HG02678 (cell line): Measurements from ENCODE around the gene NOTCH3.

Experiments used
- ATAC-seq: cut with Tn5 transposase; IDR thresholded peaks from one replicate; pipeline ENCODE4 v1.9.1; 2021; ENCODE audit warnings: mild to moderate bottlenecking, moderate library complexity; ENCODE audit not compliant: unreplicated experiment

NOTCH3 gene

GRCh38 chr19:15237759-15238638 lies 37.2 kb upstream of the NOTCH3 start:
- ATAC-seq: no peak

GRCh38 chr19:15236886-15237285 lies 36.1 kb upstream of the NOTCH3 start:
- no peak for ATAC-seq

DNA sequence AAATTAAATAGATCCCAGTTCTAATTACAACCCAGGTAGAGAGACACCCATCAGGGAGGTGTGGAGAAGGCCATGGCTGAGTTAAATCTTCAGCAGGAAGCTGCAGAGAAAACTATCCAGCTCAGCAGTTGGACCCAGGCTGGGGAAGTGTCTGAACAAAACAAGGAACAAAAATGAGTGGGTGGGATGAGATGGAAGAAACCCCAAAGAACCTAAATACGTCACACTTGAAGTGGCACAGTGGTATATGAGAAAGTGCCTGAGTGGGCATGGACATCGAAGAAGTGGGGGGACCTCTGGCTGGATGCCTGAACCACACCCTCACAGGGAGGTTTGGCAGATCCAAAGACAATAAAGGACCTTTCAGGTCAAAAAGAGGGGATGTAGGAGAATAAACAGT lies 35.0 kb upstream of the NOTCH3 start:
- no peak for ATAC-seq

DNA sequence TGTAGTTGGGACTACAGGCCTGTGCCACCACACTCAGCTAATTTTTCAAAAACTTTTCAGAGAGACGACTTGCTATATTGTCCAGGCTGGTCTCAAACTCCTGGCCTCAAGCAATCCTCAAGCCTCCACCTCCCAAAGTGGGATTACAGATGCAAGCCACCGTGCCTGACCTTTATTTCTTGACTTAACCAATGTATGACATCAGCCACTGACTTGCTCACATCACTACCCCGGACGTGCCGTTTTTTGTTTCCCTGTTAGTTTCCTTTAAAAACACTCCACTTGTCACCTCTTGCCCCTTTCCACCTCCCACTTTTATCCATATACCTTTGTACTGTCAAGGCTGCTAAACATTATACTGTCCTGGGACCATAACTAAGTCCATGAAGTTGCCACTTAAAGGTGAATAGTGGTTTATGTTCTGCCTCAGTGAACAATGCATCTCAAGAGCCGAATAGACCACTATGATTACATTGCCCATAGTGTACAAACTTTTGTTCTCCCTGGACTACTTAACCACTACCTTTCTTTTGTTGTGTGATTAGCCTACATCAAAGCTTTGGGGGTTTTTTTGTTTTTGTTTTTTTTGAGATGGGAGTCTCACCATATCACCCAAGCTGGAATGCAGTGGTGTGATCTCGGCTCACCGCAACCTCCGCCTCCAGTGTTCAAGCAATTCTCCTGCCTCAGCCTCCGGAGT lies 33.8 kb upstream of the NOTCH3 start:
- no peak for ATAC-seq

- no peak for ATAC-seq
Observed at GRCh38 chr19:15231271-15231670, 30.5 kb upstream of the NOTCH3 start.

DNA sequence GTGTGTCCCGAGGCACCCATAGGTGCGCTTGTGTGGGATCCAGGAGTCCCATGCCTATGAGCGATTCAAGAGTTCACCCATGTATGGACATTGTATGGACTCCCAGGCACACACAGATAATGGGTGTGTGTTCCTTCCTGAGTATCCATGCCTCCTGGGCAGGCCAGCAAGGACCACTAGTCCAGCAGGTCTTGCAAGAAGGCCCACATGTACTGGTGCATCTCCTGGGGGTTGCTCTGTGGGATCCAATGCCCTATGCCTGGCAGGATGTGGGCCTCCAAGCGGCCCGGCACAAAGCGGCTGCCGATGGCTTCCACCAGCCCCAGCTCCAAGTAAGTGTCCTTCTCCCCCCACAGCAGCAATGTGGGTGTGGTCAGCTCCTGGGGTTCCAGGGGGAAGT lies 26.5 kb upstream of the NOTCH3 start:
- no peak for ATAC-seq

DNA sequence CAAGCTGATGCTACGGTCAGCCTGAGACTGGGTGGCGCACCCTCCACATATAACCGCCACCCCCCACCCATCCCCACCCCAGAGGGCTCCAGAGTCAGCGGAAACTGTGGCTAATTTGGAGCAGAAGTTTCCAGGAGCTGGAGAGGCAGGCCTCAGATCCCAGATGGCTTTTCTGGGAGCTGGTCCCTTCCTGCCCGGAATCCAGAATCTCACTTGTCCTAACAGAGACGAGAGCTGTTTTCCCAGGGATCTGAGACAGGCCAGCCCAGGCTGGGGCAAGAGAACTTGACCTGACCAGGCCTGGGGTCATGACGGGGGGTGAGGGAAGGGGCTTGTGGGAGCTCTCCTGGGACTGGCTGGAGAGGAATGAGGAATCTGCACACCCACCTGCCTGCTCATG lies 25.0 kb upstream of the NOTCH3 start:
- ATAC-seq: no peak

DNA sequence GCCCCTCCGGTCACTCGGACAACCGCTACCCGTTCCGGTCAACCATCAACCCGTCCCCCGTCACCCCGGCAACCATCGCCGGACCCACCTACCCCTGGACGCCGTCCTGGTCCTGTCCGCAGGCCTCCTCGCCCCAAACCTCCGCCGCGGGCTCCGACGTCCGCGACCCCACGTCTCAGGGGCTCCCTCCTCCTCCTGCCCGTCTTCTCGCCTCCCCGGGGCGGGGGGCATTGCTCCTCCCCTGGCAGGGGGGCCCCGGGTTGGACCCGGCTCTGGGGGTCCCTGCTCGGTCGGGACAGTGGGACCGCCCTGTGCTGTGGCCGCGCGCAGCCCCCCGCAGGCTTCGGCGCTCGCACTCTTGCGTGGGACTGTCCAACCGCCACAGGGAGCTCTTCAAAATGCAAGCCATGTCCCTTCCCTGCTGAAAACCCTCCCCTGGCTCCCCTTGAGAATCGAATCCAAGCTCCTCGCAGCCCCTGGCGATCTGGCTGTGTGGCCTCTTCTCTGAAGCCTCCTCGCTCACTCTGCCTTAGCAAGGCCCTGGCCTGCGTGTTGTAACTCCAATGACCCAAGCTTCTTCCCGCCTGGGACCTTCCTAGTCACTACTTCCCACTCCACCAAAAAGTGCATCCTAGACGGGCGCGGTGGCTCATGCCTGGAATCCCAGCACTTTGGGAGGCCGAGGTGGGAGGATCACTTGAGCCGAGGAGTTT lies 23.0 kb upstream of the NOTCH3 start:
- no peak for ATAC-seq

GRCh38 chr19:15222738-15223648 lies 22.2 kb upstream of the NOTCH3 start:
- ATAC-seq: peak; percentile 93

DNA sequence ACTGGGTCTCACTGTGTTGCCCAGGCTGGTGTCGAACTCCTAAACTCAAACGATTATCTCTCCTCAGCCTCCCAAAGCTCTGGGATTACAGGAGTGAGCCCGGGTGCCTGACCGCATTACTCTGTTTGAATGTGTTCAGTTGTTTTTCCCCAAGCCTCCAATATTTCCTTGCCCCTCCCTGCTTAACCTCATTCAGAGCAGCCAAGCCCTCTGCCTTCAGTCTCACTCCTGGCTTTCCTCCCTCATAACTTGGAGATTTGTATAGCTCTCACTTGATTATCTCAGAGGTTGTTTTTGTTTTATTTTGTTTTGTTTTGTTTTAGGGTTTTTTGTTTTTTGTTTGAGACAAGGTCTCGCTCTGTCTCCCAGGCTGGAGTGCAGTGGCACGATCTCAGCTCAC lies 20.0 kb upstream of the NOTCH3 start:
- ATAC-seq: no peak

GRCh38 chr19:15218501-15218900 lies 17.7 kb upstream of the NOTCH3 start:
- no peak for ATAC-seq

DNA sequence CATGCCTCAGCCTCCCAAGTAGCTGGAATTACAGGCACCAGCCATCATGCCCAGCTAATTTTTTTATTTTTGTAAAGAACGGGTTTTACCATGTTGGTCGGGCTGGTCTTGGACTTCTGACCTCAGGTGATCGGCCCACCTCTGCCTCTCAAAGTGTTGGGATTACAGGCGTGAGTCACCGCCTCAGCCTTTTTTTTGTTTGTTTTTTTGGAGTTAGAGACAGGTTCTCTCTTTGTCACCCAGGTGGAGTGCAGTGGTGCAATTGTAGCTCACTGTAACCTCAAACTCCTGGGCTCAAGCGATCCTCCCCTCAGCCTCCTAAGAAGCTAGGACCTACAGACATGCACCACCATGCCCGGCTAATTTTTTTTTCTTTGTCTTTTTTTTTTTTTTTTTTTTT lies 15.6 kb upstream of the NOTCH3 start:
- ATAC-seq: no peak

GRCh38 chr19:15213715-15214381 lies 13.1 kb upstream of the NOTCH3 start:
- no peak for ATAC-seq

DNA sequence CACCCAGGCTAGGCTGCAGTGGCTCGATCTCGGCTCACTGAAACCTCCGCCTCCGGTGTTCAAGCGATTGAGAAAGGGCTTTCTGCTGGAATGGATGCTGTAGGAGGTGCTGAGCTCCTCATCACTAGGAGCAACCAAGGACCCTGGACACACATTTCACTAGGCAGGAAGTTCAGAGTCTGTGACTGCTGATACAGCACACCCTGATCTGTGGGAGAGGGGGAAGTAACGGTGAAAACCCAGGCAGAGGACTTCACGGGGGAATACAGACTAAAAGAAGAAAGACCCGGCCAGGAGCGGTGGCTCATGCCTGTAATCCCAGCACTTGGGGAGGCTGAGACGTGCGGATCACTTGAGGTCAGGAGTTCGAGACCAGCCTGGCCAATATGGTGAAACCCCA lies 11.9 kb upstream of the NOTCH3 start:
- no peak for ATAC-seq

- no peak for ATAC-seq
Observed at GRCh38 chr19:15210323-15210781, 9.6 kb upstream of the NOTCH3 start.

DNA sequence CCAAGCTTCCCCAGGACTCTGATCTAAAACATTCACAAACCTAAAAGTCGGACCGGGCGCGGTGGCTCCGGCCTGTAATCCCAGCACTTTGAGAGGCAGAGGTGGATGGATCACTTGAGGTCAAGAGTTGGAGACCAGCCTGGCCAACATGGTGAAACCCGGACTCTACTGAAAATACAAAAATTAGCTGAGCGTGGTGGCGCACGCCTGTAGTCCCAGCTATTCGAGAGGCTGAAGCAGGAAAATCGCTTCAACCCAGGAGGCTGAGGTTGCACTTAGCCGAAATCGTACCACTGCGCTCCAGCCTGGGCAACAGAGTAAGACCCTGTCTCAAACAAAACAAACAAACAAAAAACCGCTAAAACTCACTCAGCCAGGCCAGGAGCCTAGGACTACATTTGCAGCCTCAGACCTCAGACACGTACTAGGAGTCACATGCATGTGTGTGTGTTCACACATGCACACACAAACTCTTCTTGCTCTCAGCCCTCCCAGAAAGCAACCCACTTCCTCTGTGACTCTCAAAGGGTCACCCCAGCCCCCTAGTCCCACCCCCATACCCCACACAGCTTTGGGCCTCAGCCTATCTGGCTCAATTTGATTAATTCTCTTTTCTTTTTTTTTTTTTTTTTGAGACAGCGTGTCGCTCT lies 704 bp upstream of the NOTCH3 start:
- ATAC-seq: no peak

GRCh38 chr19:15199661-15200552 lies 888 bp downstream of the NOTCH3 start:
- no peak for ATAC-seq

DNA sequence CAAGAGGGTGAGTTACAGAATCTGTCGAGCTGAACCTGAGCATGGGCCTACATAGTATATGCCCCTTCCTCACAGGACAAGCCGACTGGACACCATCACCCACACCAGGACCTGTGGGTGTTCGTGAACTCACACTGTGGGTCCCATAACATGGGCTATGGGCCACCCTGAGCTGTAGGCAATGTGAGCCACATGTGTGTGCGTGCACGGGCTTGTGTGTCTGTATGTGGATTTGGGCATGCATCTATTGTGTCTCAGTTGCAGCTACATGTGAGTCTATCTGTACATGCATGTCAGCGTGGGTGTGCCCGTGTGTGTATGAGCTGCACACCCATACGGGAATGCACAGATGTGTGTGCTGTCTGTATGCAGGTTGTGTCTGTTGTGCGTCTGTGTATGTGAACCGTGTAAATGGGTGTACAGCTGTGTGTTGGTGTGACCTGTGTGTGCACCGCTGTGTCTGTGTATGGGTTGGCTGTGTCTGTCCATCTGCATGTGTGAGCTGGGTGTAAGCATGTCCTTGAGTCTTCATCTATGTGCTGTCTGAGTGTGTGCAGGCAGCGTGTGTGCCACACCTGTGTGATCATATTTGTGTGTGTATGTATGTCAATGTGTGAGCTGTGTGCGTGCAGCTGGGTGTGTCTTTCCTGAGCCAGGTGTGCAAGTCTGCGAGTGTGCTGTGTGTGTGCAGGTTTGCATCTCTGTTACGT lies 1.7 kb downstream of the NOTCH3 start:
- no peak for ATAC-seq
